Kidney epithelial cell (primary cell): ENCODE data around the gene LRBA. TPM values are rescaled to one million over a fixed set of nuclear protein-coding genes. Genes with fewer than 3 reads are reported as not detected.

ENCODE experiments used
- DNase-seq: peaks from one replicate; pipeline ENCODE4 v3.0.0-alpha.2; 2010; ENCODE audit warnings: low read depth
- H3K27me3 ChIP-seq: 2 replicates; pipeline ENCODE4 v1.6.0; 2011; ENCODE audit warnings: low read length; ENCODE audit not compliant: control insufficient read depth, insufficient read depth
- H3K36me3 ChIP-seq: 2 replicates; pipeline ENCODE4 v1.5.1; 2011; ENCODE audit warnings: low read length; ENCODE audit not compliant: control insufficient read depth, insufficient read depth
- H3K4me3 ChIP-seq: 2 replicates; pipeline ENCODE4 v1.5.1; 2011; ENCODE audit warnings: low read depth, mild to moderate bottlenecking, control low read depth, low read length
- CTCF ChIP-seq: IDR thresholded peaks from 2 replicates; pipeline ENCODE4 v1.5.1; 2011; ENCODE audit warnings: mild to moderate bottlenecking, moderate library complexity, low read length, control low read depth, inconsistent platforms; ENCODE audit not compliant: insufficient read depth, poor library complexity, severe bottlenecking
- total RNA-seq: library from RNA; depleted of rRNA; stranded (reverse); fragments of >200 nt; gene quantifications from 2 replicates; pipeline ENCODE4 v1.2.3, GENCODE V29; 2015

Gene LRBA
- total RNA-seq, 1 donor from 2014 or later, result 85.2 TPM

DNA sequence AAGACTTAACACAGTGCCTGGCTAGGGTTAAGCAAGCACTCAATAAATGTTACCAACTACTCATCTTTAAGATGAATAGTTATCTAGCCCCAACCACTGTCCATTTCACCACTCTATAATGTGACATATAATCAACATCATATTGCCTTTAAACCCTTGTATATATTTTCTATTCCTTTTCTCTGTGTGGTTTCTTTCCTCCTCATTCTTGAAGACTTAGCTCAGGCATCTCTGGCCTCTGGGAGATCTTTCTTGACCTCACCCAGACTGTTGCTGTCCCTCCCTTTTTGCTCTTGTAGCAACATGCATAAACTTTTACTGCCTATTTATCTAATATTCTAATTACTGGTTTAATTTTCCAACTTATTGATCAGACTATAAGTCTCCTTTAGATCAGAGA lies 683.0 kb downstream of the LRBA start:
- Histone ChIP-seq H3K4me3 (no peak overlapping the region), H3K36me3 (no peaks in the 10 kb centered on the region), H3K27me3 (no peaks in the 10 kb centered on the region)
- no peak for DNase-seq
- TF ChIP-seq CTCF, result no peak

GRCh38 chr4:150329373-150329772 lies 685.7 kb downstream of the LRBA start:
- Histone ChIP-seq H3K36me3 (no peaks in the 10 kb centered on the region), H3K27me3 (no peaks in the 10 kb centered on the region), H3K4me3 (no peak overlapping the region)
- DNase-seq, result no peak
- no peak for TF ChIP-seq CTCF

DNA sequence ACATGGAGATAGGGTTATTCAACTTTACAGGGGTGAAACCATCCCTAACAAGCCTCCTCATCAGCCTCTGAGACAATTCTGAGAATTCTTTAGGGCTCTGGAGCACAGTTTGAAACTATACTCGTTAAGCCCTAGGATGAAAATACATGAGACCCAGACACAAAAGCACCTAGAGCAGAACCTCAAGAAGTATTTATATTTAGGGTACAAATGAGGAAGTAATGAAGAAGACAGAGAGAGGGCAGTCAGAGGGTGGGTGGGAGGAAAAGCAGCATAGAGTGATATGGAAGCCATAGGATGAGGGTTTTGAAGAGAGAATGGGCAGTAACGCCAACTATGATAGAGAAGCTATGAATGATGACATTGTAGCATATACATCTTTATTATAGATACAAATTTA lies 686.6 kb downstream of the LRBA start:
- Histone ChIP-seq H3K4me3 (no peak overlapping the region), H3K27me3 (no peaks in the 10 kb centered on the region), H3K36me3 (no peaks in the 10 kb centered on the region)
- no peak for TF ChIP-seq CTCF
- no peak for DNase-seq

- TF ChIP-seq CTCF, result no peak
- Histone ChIP-seq H3K27me3 (no peaks in the 10 kb centered on the region), H3K36me3 (no peaks in the 10 kb centered on the region), H3K4me3 (no peak overlapping the region)
- no peak for DNase-seq
These were observed 687.8 kb downstream of the LRBA start for GRCh38 chr4:150327262-150327780.

DNA sequence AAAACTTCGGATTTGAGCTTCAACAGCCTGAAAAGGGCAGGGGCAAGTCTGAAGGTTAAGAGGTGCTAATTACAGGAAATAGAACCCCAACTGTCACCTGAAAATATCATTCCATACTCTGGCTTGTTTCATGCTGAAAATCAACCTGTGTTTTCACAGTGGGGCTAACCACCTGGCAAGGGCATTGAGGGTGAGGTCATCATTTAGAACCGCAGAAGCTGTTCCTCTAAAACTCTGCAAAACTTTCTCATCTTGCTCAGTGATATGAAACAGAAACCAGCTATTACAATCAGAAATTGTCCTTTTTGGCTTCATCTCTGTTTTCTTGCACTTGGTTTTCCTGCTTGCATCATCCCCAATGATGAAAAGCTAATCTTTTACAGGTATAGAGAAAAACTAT lies 689.2 kb downstream of the LRBA start:
- no peak for DNase-seq
- no peak for TF ChIP-seq CTCF

More for the DNA sequence above, 689.2 kb downstream of the LRBA start:
- Histone ChIP-seq H3K4me3 (no peak overlapping the region), H3K27me3 (no peaks in the 10 kb centered on the region), H3K36me3 (no peaks in the 10 kb centered on the region)
